Ovary (tissue), 1 donor: ENCODE data around the gene MSLN.

Experiments
- EP300 ChIP-seq: sonication (generic); formaldehyde crosslinking; IDR thresholded peaks from one replicate; pipeline ENCODE4 v1.6.1; 2017; ENCODE audit warnings: antibody characterized with exemption
- POLR2A ChIP-seq: fragments of 450-650 bp; IDR thresholded peaks from one replicate; pipeline ENCODE4 v1.6.1; 2017; ENCODE audit warnings: antibody characterized with exemption, mild to moderate bottlenecking, moderate library complexity

DNA sequence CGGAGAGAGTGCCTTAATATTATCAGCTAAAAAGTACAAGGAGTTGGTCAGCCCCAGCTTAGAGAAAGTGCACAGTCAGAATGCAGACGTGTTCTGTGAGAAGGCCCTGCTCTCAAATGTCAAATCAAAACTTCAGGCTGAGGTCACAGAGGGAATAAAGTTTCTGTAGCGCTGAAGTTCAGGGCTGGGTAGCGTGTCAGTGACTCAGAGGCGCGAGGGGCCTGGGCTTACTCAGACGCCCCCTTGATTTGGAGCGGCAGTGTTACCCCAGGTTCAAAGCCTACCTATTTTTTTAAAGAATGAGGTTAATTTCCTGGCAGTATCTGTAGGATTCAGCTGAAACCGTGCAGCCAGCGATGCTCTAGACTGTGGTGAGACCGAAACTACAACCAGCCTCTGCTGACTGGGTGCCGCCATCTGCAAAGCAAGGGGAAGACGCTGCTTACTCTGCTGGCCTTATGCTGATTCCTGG, 24.5 kb upstream of the MSLN start:
- no peak for TF ChIP-seq EP300
- no peak for TF ChIP-seq POLR2A
